ENCODE results near the gene CEP44. TPM values are rescaled to one million over a fixed set of nuclear protein-coding genes. Genes with fewer than 3 reads are reported as not detected.

The CEP44 gene
- total and polyA plus RNA-seq, 10 of the 15 experiments (the other 5 are each of a cell fraction or from before 2014, with no cell fraction given): 7.6 to 19.8 (median 14.2) TPM

- DNase-seq (ENCODE audit: low read depth, low spot score) (no peak), FAIRE-seq (no peak), ATAC-seq (0 out of 3 replicates have a peak, but pooled peaks have one; percentile 17)
- intact Hi-C loops (cut with micrococcal nuclease; ENCODE audit: unreplicated experiment) (no loop called here), in situ Hi-C loops (cut with MboI) (no loop called here)
- H3K79me2 ChIP-seq (ENCODE audit: control insufficient read depth, insufficient read depth, low read length): no peaks in the 10 kb centered on the region
- RAD21 ChIA-PET (ENCODE audit: unreplicated experiment): interaction anchor here (1.1 to 1.4 kb wide), 3 partner anchors 13 to 23 kb away, joined by 3 to 4 read pairs (median 4); no protein-coding TSS in a partner anchor
- SMC1A ChIA-PET (ENCODE audit: uncharacterized antibody, unreplicated experiment): interaction anchor here (0.9 to 2.0 kb wide), 6 partner anchors 9 to 69 kb away, joined by 3 to 11 read pairs (median 5); no protein-coding TSS in a partner anchor
- no peak overlapping the region for H3K4me2 ChIP-seq (ENCODE audit: control insufficient read depth, insufficient read depth)
- CTCF ChIA-PET: interaction anchor here (1.2 to 2.7 kb wide), 3 partner anchors 13 to 40 kb away, joined by 3 to 6 read pairs (median 5); partner anchors contain the start of genes CEP44 and FBXO8
- BruUV-seq (replicated peaks): no TSS peak
- no peak overlapping the region for H3K9ac ChIP-seq (ENCODE audit: control insufficient read depth, insufficient read depth, low read length)
- no peak overlapping the region; the same call in 1 of the 2 replicates for H3K27ac ChIP-seq (ENCODE audit: control insufficient read depth, insufficient read depth)
- WGBS (ENCODE audit: insufficient coverage, insufficient replicate concordance, low lambda C conversion rate, missing lambda C conversion rate): 95% methylated on average over 6 of the region's 6 CpGs
- H3K4me1 ChIP-seq (ENCODE audit: control insufficient read depth, insufficient read depth, low read length): peaks cover 4% of the 10 kb centered on the region
- H3K36me3 ChIP-seq (ENCODE audit: control insufficient read depth in 2 of 2, insufficient read depth in 2 of 2, low read length in 1 of 2): no peaks in the 10 kb centered on the region; a peak in 1 of 4 replicates
- H3K9me3 ChIP-seq (replicated peaks; ENCODE audit: control insufficient read depth, insufficient read depth, low read length): no peaks in the 10 kb centered on the region
- no peak overlapping the region for H3K4me3 ChIP-seq
- no peak overlapping the region for H2AFZ ChIP-seq (ENCODE audit: control insufficient read depth, low read depth, low read length)
- H4K20me1 ChIP-seq (ENCODE audit: control insufficient read depth, insufficient read depth): no peaks in the 10 kb centered on the region
- H3K27me3 ChIP-seq (replicated peaks in 1 of 2; ENCODE audit: control insufficient read depth in 2 of 2, insufficient read depth in 2 of 2, low read length in 1 of 2): no peaks in the 10 kb centered on the region
- POLR2A ChIA-PET: no interaction called here
- TF ChIP-seq PAX5 (IDR thresholded peaks at IDR 0.05; ENCODE audit: borderline replicate concordance, low read depth, low read length) (no peak), KDM1A (IDR thresholded peaks at IDR 0.05; ENCODE audit: borderline replicate concordance) (no peak), RELA (IDR thresholded peaks at IDR 0.05; ENCODE audit: borderline replicate concordance, partially characterized antibody) (no peak), ZNF592 (IDR thresholded peaks at IDR 0.05) (no peak), SMAD1 (IDR thresholded peaks at IDR 0.05; ENCODE audit: low read depth, partially characterized antibody) (no peak), NKRF (conservative IDR thresholded peaks at IDR 0.05) (no peak), LARP7 (IDR thresholded peaks at IDR 0.05) (no peak), SP1 (IDR thresholded peaks at IDR 0.05; ENCODE audit: low read depth, low read length) (no peak), CHD4 (IDR thresholded peaks at IDR 0.05) (no peak), ELK1 (IDR thresholded peaks at IDR 0.05; ENCODE audit: low read depth, low read length) (no peak), RCOR1 (conservative IDR thresholded peaks at IDR 0.05; ENCODE audit: low read depth, low read length) (no peak), RAD51 (IDR thresholded peaks at IDR 0.05) (no peak), ESRRA (IDR thresholded peaks at IDR 0.05; ENCODE audit: low read length) (no peak), HDAC2 (IDR thresholded peaks at IDR 0.05) (no peak), FOXM1 (IDR thresholded peaks at IDR 0.05; ENCODE audit: low read depth, low read length) (no peak), HDAC6 (IDR thresholded peaks at IDR 0.05; ENCODE audit: unreplicated experiment) (no peak)
Measured at GRCh38 chr4:174262624-174263444, 20.9 kb upstream of the CEP44 start.
